Measurements from ENCODE around the gene ELAVL3.
"Not testable (repeated sequence)": the region's sequence is repeated elsewhere in the genome, so short reads cannot be mapped to it uniquely, and the experiment has no call there.

Gene ELAVL3

GRCh38 chr19:11458912-11459311, 21.9 kb downstream of the ELAVL3 start:
- not testable (repeated sequence) for DNase-seq (ENCODE audit: low spot score)

GRCh38 chr19:11458236-11458900, 22.5 kb downstream of the ELAVL3 start:
- no peak for DNase-seq (ENCODE audit: low spot score)

- DNase-seq (ENCODE audit: low spot score) = no peak
Observed at GRCh38 chr19:11457831-11458230, 23.0 kb downstream of the ELAVL3 start.

GRCh38 chr19:11457115-11457514, 23.7 kb downstream of the ELAVL3 start:
- no peak for DNase-seq (ENCODE audit: low spot score)

GRCh38 chr19:11456659-11457058, 24.2 kb downstream of the ELAVL3 start:
- no peak for DNase-seq (ENCODE audit: low spot score)

GRCh38 chr19:11455233-11455554, 25.7 kb downstream of the ELAVL3 start:
- not testable (repeated sequence) for DNase-seq (ENCODE audit: low spot score)

- DNase-seq (ENCODE audit: low spot score) = no peak
Observed at GRCh38 chr19:11453468-11454341, 27.1 kb downstream of the ELAVL3 start.

GRCh38 chr19:11452620-11453310, 28.1 kb downstream of the ELAVL3 start:
- DNase-seq (ENCODE audit: low spot score) = no peak

GRCh38 chr19:11451871-11452619, 28.8 kb downstream of the ELAVL3 start:
- DNase-seq (ENCODE audit: low spot score) = no peak

GRCh38 chr19:11451327-11451870, 29.4 kb downstream of the ELAVL3 start:
- DNase-seq (ENCODE audit: low spot score) = no peak

- DNase-seq (ENCODE audit: low spot score) = no peak
Observed at GRCh38 chr19:11450570-11451326, 30.1 kb downstream of the ELAVL3 start.

- DNase-seq (ENCODE audit: low spot score) = no peak
Observed at GRCh38 chr19:11448923-11449554, 31.8 kb downstream of the ELAVL3 start.

- no peak for DNase-seq (ENCODE audit: low spot score)
Observed at GRCh38 chr19:11448410-11448809, 32.4 kb downstream of the ELAVL3 start.

- DNase-seq (ENCODE audit: low spot score) = no peak
Observed at GRCh38 chr19:11447347-11448262, 33.2 kb downstream of the ELAVL3 start.

- DNase-seq (ENCODE audit: low spot score) = peak; percentile 81
Observed at GRCh38 chr19:11446652-11447301, 34.1 kb downstream of the ELAVL3 start.

- DNase-seq (ENCODE audit: low spot score) = no peak
Observed at GRCh38 chr19:11446271-11446651, 34.6 kb downstream of the ELAVL3 start.

- DNase-seq (ENCODE audit: low spot score) = no peak
Observed at GRCh38 chr19:11445141-11445540, 35.7 kb downstream of the ELAVL3 start.

GRCh38 chr19:11444059-11444458, 36.8 kb downstream of the ELAVL3 start:
- no peak for DNase-seq (ENCODE audit: low spot score)

GRCh38 chr19:11437955-11438354, 42.9 kb downstream of the ELAVL3 start:
- DNase-seq (ENCODE audit: low spot score) = no peak

All from AG08395 (cell line).